ENCODE measurements around the gene ABCC6.

DNA sequence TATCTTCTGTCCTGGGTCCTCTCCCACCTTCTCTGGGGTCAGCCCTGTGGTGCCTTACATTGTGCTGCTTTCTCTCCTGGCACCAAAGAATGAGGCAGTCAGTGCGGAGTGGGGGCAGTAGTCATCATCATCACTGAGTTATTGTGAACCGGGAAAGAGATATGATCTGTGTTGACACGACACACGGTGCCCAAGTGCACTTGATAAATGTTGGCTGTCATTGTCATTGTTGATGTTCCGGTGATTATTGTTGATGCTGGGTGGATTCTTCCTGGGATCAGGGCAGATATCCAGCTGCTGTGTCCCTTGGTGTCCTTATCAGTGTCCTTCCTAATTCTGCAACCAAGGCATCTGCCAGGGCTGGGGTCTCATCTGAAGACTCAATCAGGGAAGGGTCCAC lies 121.7 kb downstream of the ABCC6 start:
- TF ChIP-seq, protein P1, sequence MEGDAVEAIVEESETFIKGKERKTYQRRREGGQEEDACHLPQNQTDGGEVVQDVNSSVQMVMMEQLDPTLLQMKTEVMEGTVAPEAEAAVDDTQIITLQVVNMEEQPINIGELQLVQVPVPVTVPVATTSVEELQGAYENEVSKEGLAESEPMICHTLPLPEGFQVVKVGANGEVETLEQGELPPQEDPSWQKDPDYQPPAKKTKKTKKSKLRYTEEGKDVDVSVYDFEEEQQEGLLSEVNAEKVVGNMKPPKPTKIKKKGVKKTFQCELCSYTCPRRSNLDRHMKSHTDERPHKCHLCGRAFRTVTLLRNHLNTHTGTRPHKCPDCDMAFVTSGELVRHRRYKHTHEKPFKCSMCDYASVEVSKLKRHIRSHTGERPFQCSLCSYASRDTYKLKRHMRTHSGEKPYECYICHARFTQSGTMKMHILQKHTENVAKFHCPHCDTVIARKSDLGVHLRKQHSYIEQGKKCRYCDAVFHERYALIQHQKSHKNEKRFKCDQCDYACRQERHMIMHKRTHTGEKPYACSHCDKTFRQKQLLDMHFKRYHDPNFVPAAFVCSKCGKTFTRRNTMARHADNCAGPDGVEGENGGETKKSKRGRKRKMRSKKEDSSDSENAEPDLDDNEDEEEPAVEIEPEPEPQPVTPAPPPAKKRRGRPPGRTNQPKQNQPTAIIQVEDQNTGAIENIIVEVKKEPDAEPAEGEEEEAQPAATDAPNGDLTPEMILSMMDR (conservative IDR thresholded peaks at IDR 0.05; ENCODE audit: low read depth, low read length): no peak
- TF ChIP-seq EZH2 (IDR thresholded peaks at IDR 0.05; ENCODE audit: low read length, unreplicated experiment) (no peak), EZH2phosphoT487 (IDR thresholded peaks at IDR 0.05; ENCODE audit: borderline replicate concordance, low read length) (no peak)

All from PC-3 (cell line).